Activated T-cell treated with anti-CD3 and anti-CD28 coated beads, Interleukin-2, amount 50 U/mL, for 4 hours (primary cell): ENCODE measurements around the gene LRRC23. TPM values are rescaled to one million over a fixed set of nuclear protein-coding genes. Genes with fewer than 3 reads are reported as not detected.
"Not testable (repeated sequence)": the region's sequence is repeated elsewhere in the genome, so short reads cannot be mapped to it uniquely, and the experiment has no call there.

Experiments
- ATAC-seq, 2 donors: fragments of 200-7000 bp; cut with Tn5 transposase; one replicate each; pipeline ENCODE4 v1.10.0; 2021
- DNase-seq: peaks from one replicate; pipeline ENCODE4 v3.0.0-alpha.2; 2020
- H3K27me3 Mint-ChIP-seq: one replicate; pipeline ENCODE4 v1.8.0; 2021; ENCODE audit warnings: low read depth, mixed read lengths
- H3K36me3 Mint-ChIP-seq: one replicate; pipeline ENCODE4 v1.8.0; 2022; ENCODE audit warnings: mixed read lengths; ENCODE audit not compliant: insufficient read depth
- H3K4me1 Mint-ChIP-seq: one replicate; pipeline ENCODE4 v1.8.0; 2021; ENCODE audit warnings: low read depth, mixed read lengths
- H3K4me3 Mint-ChIP-seq: one replicate; pipeline ENCODE4 v1.8.0; 2021; ENCODE audit warnings: mild to moderate bottlenecking, moderate library complexity, mixed read lengths
- H3K9me3 Mint-ChIP-seq: one replicate; pipeline ENCODE4 v1.8.0; 2021; ENCODE audit warnings: mixed read lengths
- total RNA-seq, 3 donors: library from RNA; stranded (reverse); gene quantifications; one replicate each; pipeline ENCODE4 v1.2.1, GENCODE V29; 2021

Gene LRRC23
- total RNA-seq, 3 donors from 2014 or later, result 2.1 to 3.0 (median 3.0) TPM

DNA sequence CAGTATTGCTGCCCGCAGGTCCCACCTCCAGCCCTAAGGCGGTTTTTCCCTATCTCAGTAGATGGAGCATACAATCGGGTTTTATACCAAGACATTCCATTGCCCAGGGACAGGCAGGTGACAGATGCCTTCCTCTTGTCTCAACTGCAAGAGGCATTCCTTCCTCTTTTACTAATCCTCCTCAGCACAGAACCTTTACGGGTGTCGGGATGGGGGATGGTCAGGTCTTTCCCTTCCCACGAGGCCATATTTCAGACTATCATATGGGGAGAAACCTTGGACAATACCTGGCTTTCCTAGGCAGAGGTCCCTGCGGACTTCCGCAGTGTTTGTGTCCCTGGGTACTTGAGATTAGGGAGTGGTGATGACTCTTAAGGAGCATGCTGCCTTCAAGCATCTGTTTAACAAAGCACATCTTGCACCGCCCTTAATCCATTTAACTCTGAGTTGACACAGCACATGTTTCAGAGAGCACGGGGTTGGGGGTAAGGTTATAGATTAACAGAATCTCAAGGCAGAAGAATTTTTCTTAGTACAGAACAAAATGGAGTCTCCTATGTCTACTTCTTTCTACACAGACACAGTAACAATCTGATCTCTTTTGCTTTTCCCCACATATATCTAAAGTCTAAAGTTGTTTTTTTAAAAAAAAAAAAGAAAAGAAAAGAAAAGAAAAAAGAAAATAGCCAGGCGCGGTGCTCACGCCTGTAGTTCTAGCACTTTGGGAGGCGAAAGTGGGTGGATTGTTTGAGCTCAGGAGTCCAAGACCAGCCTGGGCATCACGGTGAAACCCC lies 18.2 kb upstream of the LRRC23 start:
- not testable (repeated sequence) for ATAC-seq, H3K9me3 Mint-ChIP-seq, H3K4me1 Mint-ChIP-seq, H3K27me3 Mint-ChIP-seq, H3K4me3 Mint-ChIP-seq, H3K36me3 Mint-ChIP-seq, DNase-seq

- H3K27me3 Mint-ChIP-seq, result no peaks in the 10 kb centered on the region
- DNase-seq (no peak), ATAC-seq (no peak)
- H3K4me3 Mint-ChIP-seq, result no peak overlapping the region
- H3K4me1 Mint-ChIP-seq, result peaks cover 9% of the 10 kb centered on the region
- H3K9me3 Mint-ChIP-seq, result no peaks in the 10 kb centered on the region
- peaks cover 9% of the 10 kb centered on the region for H3K36me3 Mint-ChIP-seq
Measured at GRCh38 chr12:6887460-6887859, 17.2 kb upstream of the LRRC23 start.

DNA sequence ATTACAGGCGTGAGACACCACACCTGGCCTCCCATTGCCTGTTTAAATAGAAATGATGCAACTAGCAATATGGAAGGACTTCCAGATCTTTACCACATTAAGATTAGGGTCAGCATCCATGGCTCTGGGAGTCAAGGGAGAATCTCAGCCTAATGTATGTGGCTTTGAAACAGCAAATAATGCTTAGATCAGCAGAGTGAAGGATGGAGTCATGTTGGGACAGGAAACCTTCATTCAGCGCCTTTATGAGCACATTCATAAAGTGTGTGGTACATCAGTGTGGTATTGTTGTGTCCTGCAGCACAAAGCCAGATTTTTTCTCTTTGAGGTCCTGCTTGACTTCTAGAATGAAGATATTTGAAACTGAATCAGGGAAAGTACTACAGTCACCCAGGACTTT lies 16.3 kb upstream of the LRRC23 start:
- DNase-seq, result no peak
- H3K4me1 Mint-ChIP-seq, result peaks cover 9% of the 10 kb centered on the region
- H3K9me3 Mint-ChIP-seq, result no peaks in the 10 kb centered on the region
- H3K27me3 Mint-ChIP-seq, result no peaks in the 10 kb centered on the region
- H3K4me3 Mint-ChIP-seq, result no peak overlapping the region
- H3K36me3 Mint-ChIP-seq, result peaks cover 9% of the 10 kb centered on the region
- no peak for ATAC-seq

DNA sequence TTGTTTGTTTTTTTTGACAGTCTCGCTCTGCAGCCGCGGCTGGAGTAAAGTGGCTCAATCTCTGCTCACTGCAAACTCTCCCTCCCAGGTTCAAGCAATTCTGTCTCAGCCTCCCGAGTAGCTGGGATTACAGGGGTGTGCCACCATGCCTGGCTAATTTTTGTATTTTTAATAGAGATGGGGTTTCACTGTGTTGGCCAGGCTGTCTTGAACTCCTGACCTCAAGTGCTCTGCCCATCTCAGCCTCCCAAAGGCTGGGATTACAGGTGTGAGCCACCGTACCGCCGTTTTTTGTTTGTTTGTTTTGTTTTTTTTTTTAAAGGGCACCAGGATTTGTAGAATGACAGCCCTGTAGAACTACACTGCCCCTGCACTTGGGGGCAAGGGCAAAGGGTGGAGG lies 15.8 kb upstream of the LRRC23 start:
- not testable (repeated sequence) for H3K36me3 Mint-ChIP-seq, H3K4me1 Mint-ChIP-seq, H3K4me3 Mint-ChIP-seq, DNase-seq, ATAC-seq, H3K9me3 Mint-ChIP-seq, H3K27me3 Mint-ChIP-seq

- H3K4me3 Mint-ChIP-seq, result peak overlapping the region; percentile 81
- H3K9me3 Mint-ChIP-seq, result not testable (repeated sequence)
Measured at GRCh38 chr12:6889775-6890573, 14.6 kb upstream of the LRRC23 start.

DNA sequence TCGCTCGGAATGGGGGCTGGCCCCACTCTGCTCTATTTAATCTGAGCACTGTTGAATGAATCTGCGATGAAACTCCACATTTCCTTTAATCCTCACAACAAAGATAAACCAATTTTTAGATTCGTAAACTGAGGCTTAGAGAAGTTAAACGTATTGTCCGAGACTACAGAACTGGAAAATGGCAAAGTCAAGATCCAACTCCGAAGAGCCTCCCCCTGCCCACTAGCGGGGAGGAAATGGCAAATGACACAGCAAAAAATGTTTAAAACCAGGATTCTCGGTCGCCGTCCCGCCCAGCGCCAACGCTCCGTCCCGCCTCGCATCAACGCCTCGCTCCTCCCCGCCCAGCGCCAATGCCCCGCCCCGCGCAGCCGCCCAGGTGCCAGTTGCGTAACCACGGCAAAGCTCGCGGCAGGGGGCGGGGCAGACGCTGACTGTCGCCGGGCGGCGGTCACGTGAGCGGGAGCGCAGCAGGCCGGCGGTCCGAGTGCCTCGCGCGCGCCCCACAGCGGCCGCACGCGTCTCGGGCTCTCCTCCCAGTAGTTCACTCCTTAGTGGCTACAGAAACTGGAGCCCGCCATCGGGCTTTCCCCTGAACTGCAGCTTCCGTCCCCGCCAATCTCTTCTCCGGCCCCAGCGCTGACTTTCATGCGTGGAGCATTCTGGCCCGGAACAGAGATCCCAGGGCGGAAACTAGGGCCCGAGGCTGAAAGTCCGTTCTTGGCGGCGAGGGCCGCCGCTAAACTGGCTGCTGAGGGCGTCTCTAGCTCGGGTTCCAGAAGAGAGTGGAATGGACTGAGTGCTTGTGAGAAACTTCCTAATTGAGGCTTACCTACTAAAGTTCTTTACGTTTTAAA lies 13.6 kb upstream of the LRRC23 start:
- H3K4me1 Mint-ChIP-seq, result peaks cover 9% of the 10 kb centered on the region
- no peaks in the 10 kb centered on the region for H3K36me3 Mint-ChIP-seq
- ATAC-seq, result peak; percentile 97
- H3K27me3 Mint-ChIP-seq, result no peaks in the 10 kb centered on the region
- peak overlapping the region; percentile 81 for H3K4me3 Mint-ChIP-seq
- H3K9me3 Mint-ChIP-seq, result no peaks in the 10 kb centered on the region
- peak; percentile 99 for DNase-seq

More at GRCh38 chr12:6889775-6890573, 14.6 kb upstream of the LRRC23 start:
- H3K36me3 Mint-ChIP-seq, ATAC-seq, H3K4me1 Mint-ChIP-seq, DNase-seq, H3K27me3 Mint-ChIP-seq: not testable (repeated sequence)

GRCh38 chr12:6891646-6892001 lies 13.0 kb upstream of the LRRC23 start:
- H3K27me3 Mint-ChIP-seq, result no peaks in the 10 kb centered on the region
- no peaks in the 10 kb centered on the region for H3K9me3 Mint-ChIP-seq
- no peak for DNase-seq
- H3K4me3 Mint-ChIP-seq, result peak overlapping the region; percentile 81
- peaks cover 9% of the 10 kb centered on the region for H3K4me1 Mint-ChIP-seq
- ATAC-seq, result no peak
- no peaks in the 10 kb centered on the region for H3K36me3 Mint-ChIP-seq

- H3K36me3 Mint-ChIP-seq, ATAC-seq, DNase-seq, H3K27me3 Mint-ChIP-seq, H3K4me3 Mint-ChIP-seq, H3K4me1 Mint-ChIP-seq, H3K9me3 Mint-ChIP-seq: not testable (repeated sequence)
Measured at GRCh38 chr12:6892683-6893082, 11.9 kb upstream of the LRRC23 start.

GRCh38 chr12:6894321-6894720 lies 10.3 kb upstream of the LRRC23 start:
- ATAC-seq (no peak), DNase-seq (no peak)
- Mint-ChIP-seq H3K36me3 (no peaks in the 10 kb centered on the region), H3K27me3 (no peaks in the 10 kb centered on the region), H3K4me3 (no peak overlapping the region), H3K9me3 (no peaks in the 10 kb centered on the region), H3K4me1 (peaks cover 9% of the 10 kb centered on the region)

GRCh38 chr12:6896846-6897435 lies 7.7 kb upstream of the LRRC23 start:
- Mint-ChIP-seq H3K27me3 (no peaks in the 10 kb centered on the region), H3K9me3 (no peaks in the 10 kb centered on the region), H3K36me3 (no peaks in the 10 kb centered on the region), H3K4me1 (peaks cover 6% of the 10 kb centered on the region), H3K4me3 (no peak overlapping the region)
- ATAC-seq (no peak), DNase-seq (no peak)

DNA sequence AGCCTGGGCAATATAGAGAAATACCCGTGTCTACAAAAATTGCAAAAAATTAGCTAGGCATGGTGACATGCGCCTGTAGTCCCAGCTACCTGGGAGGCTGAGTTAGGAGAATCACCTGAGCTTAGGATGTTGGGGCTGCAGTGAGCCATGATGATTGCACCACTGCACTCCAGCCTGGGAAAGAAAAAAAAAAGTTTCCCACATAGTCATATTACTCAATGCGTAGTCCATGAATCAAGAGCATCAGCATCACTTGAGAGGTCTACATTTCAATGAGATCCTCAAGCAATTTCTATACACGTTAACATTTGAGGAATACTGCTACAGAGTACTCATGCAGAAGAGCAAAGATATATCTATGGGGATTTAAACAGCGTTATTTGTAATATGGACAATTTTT lies 5.2 kb upstream of the LRRC23 start:
- ATAC-seq, result no peak
- H3K9me3 Mint-ChIP-seq, result no peaks in the 10 kb centered on the region
- no peaks in the 10 kb centered on the region for H3K36me3 Mint-ChIP-seq
- peaks cover 6% of the 10 kb centered on the region for H3K4me1 Mint-ChIP-seq
- no peaks in the 10 kb centered on the region for H3K27me3 Mint-ChIP-seq
- H3K4me3 Mint-ChIP-seq, result no peak overlapping the region
- no peak for DNase-seq

- ATAC-seq (no peak), DNase-seq (no peak)
- no peaks in the 10 kb centered on the region for H3K9me3 Mint-ChIP-seq
Measured at GRCh38 chr12:6899837-6900519, 4.6 kb upstream of the LRRC23 start.

GRCh38 chr12:6902448-6902847 lies 2.2 kb upstream of the LRRC23 start:
- Mint-ChIP-seq H3K4me1 (peaks cover 6% of the 10 kb centered on the region), H3K27me3 (no peaks in the 10 kb centered on the region), H3K36me3 (no peaks in the 10 kb centered on the region), H3K9me3 (no peaks in the 10 kb centered on the region), H3K4me3 (no peak overlapping the region)
- no peak for DNase-seq
- ATAC-seq, result no peak

More at GRCh38 chr12:6899837-6900519, 4.6 kb upstream of the LRRC23 start:
- Mint-ChIP-seq H3K36me3 (no peaks in the 10 kb centered on the region), H3K27me3 (no peaks in the 10 kb centered on the region), H3K4me3 (no peak overlapping the region), H3K4me1 (peaks cover 6% of the 10 kb centered on the region)
